CD4-positive, CD25-positive, alpha-beta regulatory T cell (primary cell): ENCODE measurements around the gene SS18L1. TPM values are rescaled to one million over a fixed set of nuclear protein-coding genes. Genes with fewer than 3 reads are reported as not detected.

Experiments used
- ATAC-seq, 2 donors: fragments of 150-1000 bp; cut with Tn5 transposase; one replicate each; pipeline ENCODE4 v1.10.0; 2021; ENCODE audit warnings: low read depth in 2 of 2, moderate number of reproducible peaks in 2 of 2, moderate library complexity in 1 of 2
- DNase-seq, 3 donors: peaks; one replicate each; pipeline versions ENCODE4 v3.0.0 to v3.0.0-alpha.2; 2012 to 2022; ENCODE audit warnings: mixed read lengths in 1 of 3
- H3K27ac ChIP-seq: one replicate; pipeline ENCODE4 v1.7.0; 2013; ENCODE audit warnings: mild to moderate bottlenecking, low read length; ENCODE audit not compliant: insufficient read depth, poor library complexity, severe bottlenecking
- H3K27me3 ChIP-seq: one replicate; pipeline ENCODE4 v1.7.0; 2013; ENCODE audit warnings: low read length; ENCODE audit not compliant: control insufficient read depth, insufficient read depth
- H3K36me3 ChIP-seq: one replicate; pipeline ENCODE4 v1.7.0; 2013; ENCODE audit warnings: mild to moderate bottlenecking, low read length, moderate library complexity; ENCODE audit not compliant: control insufficient read depth, insufficient read depth
- H3K4me1 ChIP-seq: 2 replicates; pipeline ENCODE4 v1.7.0; 2013; ENCODE audit warnings: mild to moderate bottlenecking, low read length; ENCODE audit not compliant: insufficient read depth, control insufficient read depth, poor library complexity, severe bottlenecking
- H3K4me3 ChIP-seq: one replicate; pipeline ENCODE4 v1.7.0; 2013; ENCODE audit warnings: low read depth, mild to moderate bottlenecking, low read length, moderate library complexity
- H3K9me3 ChIP-seq, 2 experiments: 1 replicate in 1 of 2; 2 replicates in 1 of 2; pipeline ENCODE4 v1.7.0; 2013; ENCODE audit warnings: low read length in 2 of 2, mild to moderate bottlenecking in 1 of 2, moderate library complexity in 1 of 2; ENCODE audit not compliant: control insufficient read depth in 2 of 2
- H3K27ac Mint-ChIP-seq, 3 donors: one replicate each; pipeline ENCODE4 v1.8.0; 2020 to 2022; ENCODE audit warnings: mild to moderate bottlenecking in 3 of 3, mixed read lengths in 3 of 3, moderate library complexity in 2 of 3
- H3K27me3 Mint-ChIP-seq: one replicate; pipeline ENCODE4 v1.8.0; 2022; ENCODE audit warnings: mild to moderate bottlenecking, mixed read lengths
- H3K36me3 Mint-ChIP-seq: one replicate; pipeline ENCODE4 v1.8.0; 2020; ENCODE audit warnings: mixed read lengths
- H3K4me1 Mint-ChIP-seq, 4 donors: one replicate each; pipeline ENCODE4 v1.8.0; 2020 to 2022; ENCODE audit warnings: mixed read lengths in 4 of 4, mild to moderate bottlenecking in 1 of 4
- H3K4me3 Mint-ChIP-seq, 4 donors: one replicate each; pipeline ENCODE4 v1.8.0; 2020 to 2022; ENCODE audit warnings: mild to moderate bottlenecking in 4 of 4, mixed read lengths in 4 of 4, moderate library complexity in 3 of 4
- H3K9me3 Mint-ChIP-seq, 7 donors: one replicate each; pipeline ENCODE4 v1.8.0; 2020 to 2022; ENCODE audit warnings: mixed read lengths in 7 of 7, mild to moderate bottlenecking in 3 of 7, moderate library complexity in 2 of 7
- polyA plus RNA-seq, 4 donors: library from polyadenylated mRNA; unstranded; fragments of 300-500 nt; fragmentation: Illumina TruSeq; gene quantifications; one replicate each; pipeline ENCODE4 v1.2.3, GENCODE V29; 2021
- total RNA-seq: library from RNA; stranded (reverse); gene quantifications from one replicate; pipeline ENCODE4 v1.2.3, GENCODE V29; 2022

Gene SS18L1
- total and polyA plus RNA-seq, 5 donors from 2014 or later: 0.39 to 21.0 (median 0.81) TPM

DNA sequence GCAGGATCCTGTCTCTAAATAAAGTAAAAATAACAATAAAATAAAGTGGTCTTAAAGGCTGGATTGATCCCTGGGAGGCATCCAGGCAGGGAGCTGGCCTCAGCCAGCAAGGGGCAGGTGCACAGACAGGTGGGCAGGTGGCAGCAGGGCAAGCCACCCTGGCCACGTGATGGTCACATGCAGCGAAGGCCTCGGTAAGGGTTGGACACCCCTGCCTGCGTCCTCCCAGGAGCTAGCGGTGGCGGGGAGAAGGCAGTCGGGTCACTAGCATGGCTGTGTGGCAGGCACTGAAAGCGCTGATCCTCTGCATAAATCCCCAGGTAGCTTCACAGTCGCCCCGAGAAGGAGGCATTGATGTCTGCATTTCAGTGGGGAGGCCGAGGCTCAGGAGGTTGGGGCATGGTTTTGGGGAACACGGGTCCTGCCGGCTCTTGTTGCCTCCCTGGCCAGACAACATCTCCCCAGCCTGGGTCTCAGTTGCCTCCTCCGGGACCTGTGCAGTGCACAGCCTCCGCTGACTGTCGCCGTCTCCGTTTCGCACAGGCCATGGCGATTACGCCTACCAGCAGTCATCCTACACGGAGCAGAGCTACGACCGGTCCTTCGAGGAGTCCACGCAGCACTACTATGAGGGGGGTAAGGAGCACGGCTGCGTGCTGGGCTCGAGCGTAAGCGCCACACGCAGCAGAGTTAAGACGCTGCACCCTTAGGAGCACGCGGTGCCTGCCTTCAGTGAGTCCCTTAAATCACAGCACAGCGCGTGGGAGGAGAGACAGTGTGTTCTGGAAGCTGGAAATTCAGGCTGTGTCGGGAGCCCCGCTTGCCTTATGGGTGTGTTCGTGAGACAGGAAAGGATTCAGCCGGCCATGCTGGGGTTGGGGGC lies 21.6 kb downstream of the SS18L1 start:
- Histone ChIP-seq H3K9me3 (no peaks in the 10 kb centered on the region), H3K4me3 (no peak overlapping the region), H3K27me3 (no peaks in the 10 kb centered on the region), H3K36me3 (peaks cover 34% of the 10 kb centered on the region), H3K27ac (no peak overlapping the region), H3K4me1 (no peaks in the 10 kb centered on the region)
- peaks cover 0 to 3% (median 0%) of the 10 kb centered on the region in 4 donors for H3K4me1 Mint-ChIP-seq
- H3K9me3 Mint-ChIP-seq: no peaks in the 10 kb centered on the region
- no peak overlapping the region for H3K27ac Mint-ChIP-seq
- peaks cover 9% of the 10 kb centered on the region for H3K36me3 Mint-ChIP-seq
- DNase-seq (no peak), ATAC-seq (no peak)
- no peak overlapping the region for H3K4me3 Mint-ChIP-seq
- no peaks in the 10 kb centered on the region for H3K27me3 Mint-ChIP-seq

DNA sequence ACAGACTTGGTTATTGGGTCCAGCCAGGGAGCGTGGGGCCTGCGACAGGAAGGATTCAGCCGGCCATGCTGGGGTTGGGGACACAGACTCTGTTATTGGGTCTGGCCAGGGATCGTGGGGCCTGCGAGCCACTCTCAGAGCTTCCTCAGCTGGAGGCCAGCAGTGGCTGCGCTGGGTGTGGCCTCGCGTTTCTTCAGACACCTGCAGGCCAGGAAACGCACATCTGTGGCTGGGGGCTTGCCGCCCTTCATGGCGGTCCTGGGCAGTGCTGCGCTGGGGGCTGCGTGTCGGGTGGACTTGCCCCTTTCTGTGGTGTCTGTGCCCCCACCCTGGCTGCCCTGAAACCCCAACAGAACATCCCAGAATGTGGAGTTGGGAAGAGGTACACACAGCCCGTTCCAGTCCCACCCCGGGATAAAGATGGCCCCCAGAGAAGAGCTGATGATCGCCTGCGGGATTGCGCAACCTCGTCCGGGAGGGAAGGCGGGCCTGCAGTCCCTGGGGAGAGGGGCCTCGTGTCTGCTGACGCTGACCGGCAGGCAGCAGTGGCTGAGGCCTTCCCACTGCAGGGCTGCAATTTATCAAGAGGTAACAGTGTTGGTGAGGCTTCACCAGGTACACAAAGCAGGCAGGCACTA lies 22.3 kb downstream of the SS18L1 start:
- H3K27ac ChIP-seq: no peak overlapping the region
- no peaks in the 10 kb centered on the region for H3K9me3 Mint-ChIP-seq
- no peak for ATAC-seq
- H3K4me3 ChIP-seq: no peak overlapping the region
- H3K4me3 Mint-ChIP-seq: no peak overlapping the region
- H3K36me3 Mint-ChIP-seq: peaks cover 9% of the 10 kb centered on the region
- DNase-seq: no peak
- peak overlapping the region in 1 of 3 donors; percentile 44 for H3K27ac Mint-ChIP-seq
- peaks cover 33% of the 10 kb centered on the region for H3K36me3 ChIP-seq
- H3K4me1 ChIP-seq: no peaks in the 10 kb centered on the region
- no peaks in the 10 kb centered on the region for H3K9me3 ChIP-seq
- peaks cover 0 to 3% (median 0%) of the 10 kb centered on the region in 4 donors for H3K4me1 Mint-ChIP-seq
- no peaks in the 10 kb centered on the region for H3K27me3 ChIP-seq
- H3K27me3 Mint-ChIP-seq: no peaks in the 10 kb centered on the region

GRCh38 chr20:62167474-62167873 lies 23.9 kb downstream of the SS18L1 start:
- Mint-ChIP-seq H3K4me3 (no peak overlapping the region), H3K27me3 (no peaks in the 10 kb centered on the region), H3K9me3 (no peaks in the 10 kb centered on the region), H3K4me1 (peaks cover 0 to 3% (median 0%) of the 10 kb centered on the region in 4 donors), H3K36me3 (peaks cover 9% of the 10 kb centered on the region), H3K27ac (no peak overlapping the region)
- Histone ChIP-seq H3K4me1 (no peaks in the 10 kb centered on the region), H3K36me3 (peaks cover 26% of the 10 kb centered on the region), H3K27ac (no peak overlapping the region), H3K27me3 (no peaks in the 10 kb centered on the region), H3K4me3 (no peak overlapping the region), H3K9me3 (no peaks in the 10 kb centered on the region)
- DNase-seq (no peak), ATAC-seq (no peak)

- Mint-ChIP-seq H3K9me3 (no peaks in the 10 kb centered on the region), H3K36me3 (peaks cover 9% of the 10 kb centered on the region), H3K27me3 (no peaks in the 10 kb centered on the region), H3K4me3 (no peak overlapping the region), H3K4me1 (peaks cover 0 to 3% (median 0%) of the 10 kb centered on the region in 4 donors), H3K27ac (no peak overlapping the region)
- Histone ChIP-seq H3K36me3 (peaks cover 23% of the 10 kb centered on the region), H3K27me3 (no peaks in the 10 kb centered on the region), H3K4me1 (no peaks in the 10 kb centered on the region), H3K9me3 (no peaks in the 10 kb centered on the region), H3K27ac (no peak overlapping the region), H3K4me3 (no peak overlapping the region)
- no peak for DNase-seq
- ATAC-seq: no peak
Measured at GRCh38 chr20:62168061-62168460, 24.5 kb downstream of the SS18L1 start.

DNA sequence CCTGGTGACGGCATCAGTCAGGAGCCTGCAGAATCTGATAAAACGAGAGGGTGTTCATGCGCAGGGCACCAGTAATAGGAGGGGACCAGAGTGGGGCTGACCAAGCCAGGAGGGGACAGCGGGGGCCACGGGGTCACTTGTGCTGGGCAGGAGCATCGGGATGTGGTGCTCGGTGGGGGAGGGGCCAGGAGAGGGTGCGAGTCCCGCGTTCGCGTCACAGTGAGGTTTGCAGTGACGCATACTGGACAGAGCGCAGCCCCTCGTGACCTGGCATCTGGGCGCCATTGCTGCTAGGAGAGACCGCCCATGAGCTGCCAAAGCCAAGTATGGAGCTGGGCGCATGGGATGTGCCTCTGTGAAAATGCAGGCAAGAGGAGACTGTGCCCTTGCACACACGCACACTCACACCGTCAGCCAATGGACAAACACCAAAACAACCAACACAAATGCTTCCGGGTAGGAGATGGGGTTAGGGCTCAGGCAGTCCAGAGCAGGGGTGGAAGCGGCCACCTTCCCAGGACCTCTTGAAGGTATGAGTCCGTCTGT lies 25.4 kb downstream of the SS18L1 start:
- H3K4me1 Mint-ChIP-seq: peaks cover 0 to 3% (median 0%) of the 10 kb centered on the region in 4 donors
- no peak overlapping the region for H3K4me3 ChIP-seq
- no peaks in the 10 kb centered on the region for H3K27me3 Mint-ChIP-seq
- H3K27ac ChIP-seq: no peak overlapping the region
- H3K4me3 Mint-ChIP-seq: no peak overlapping the region
- H3K4me1 ChIP-seq: no peaks in the 10 kb centered on the region
- DNase-seq: no peak
- no peaks in the 10 kb centered on the region for H3K9me3 ChIP-seq
- ATAC-seq: no peak
- no peaks in the 10 kb centered on the region for H3K9me3 Mint-ChIP-seq
- no peaks in the 10 kb centered on the region for H3K27me3 ChIP-seq
- peaks cover 23% of the 10 kb centered on the region for H3K36me3 ChIP-seq
- peak overlapping the region in 1 of 3 donors; percentile 77 for H3K27ac Mint-ChIP-seq
- peaks cover 11% of the 10 kb centered on the region for H3K36me3 Mint-ChIP-seq

GRCh38 chr20:62170536-62170935 lies 27.0 kb downstream of the SS18L1 start:
- Mint-ChIP-seq H3K4me3 (no peak overlapping the region), H3K4me1 (peaks cover 0 to 3% (median 0%) of the 10 kb centered on the region in 4 donors), H3K27me3 (no peaks in the 10 kb centered on the region), H3K9me3 (no peaks in the 10 kb centered on the region), H3K36me3 (peaks cover 17% of the 10 kb centered on the region), H3K27ac (no peak overlapping the region)
- Histone ChIP-seq H3K4me1 (no peaks in the 10 kb centered on the region), H3K4me3 (no peak overlapping the region), H3K27ac (no peak overlapping the region), H3K27me3 (no peaks in the 10 kb centered on the region), H3K36me3 (peaks cover 11% of the 10 kb centered on the region), H3K9me3 (no peaks in the 10 kb centered on the region)
- ATAC-seq: no peak
- no peak for DNase-seq

- Mint-ChIP-seq H3K9me3 (no peaks in the 10 kb centered on the region), H3K4me3 (no peak overlapping the region), H3K27ac (no peak overlapping the region), H3K27me3 (no peaks in the 10 kb centered on the region), H3K4me1 (peaks cover 0 to 3% (median 0%) of the 10 kb centered on the region in 4 donors), H3K36me3 (peaks cover 20% of the 10 kb centered on the region)
- Histone ChIP-seq H3K27me3 (no peaks in the 10 kb centered on the region), H3K4me1 (no peaks in the 10 kb centered on the region), H3K4me3 (no peak overlapping the region), H3K9me3 (no peaks in the 10 kb centered on the region), H3K36me3 (peaks cover 5% of the 10 kb centered on the region), H3K27ac (no peak overlapping the region)
- ATAC-seq (no peak), DNase-seq (no peak)
Measured at GRCh38 chr20:62171245-62171644, 27.7 kb downstream of the SS18L1 start.
